GM12878 (cell line): ENCODE data around the gene MAGI2. TPM values are rescaled to one million over a fixed set of nuclear protein-coding genes. Genes with fewer than 3 reads are reported as not detected.

ENCODE experiments used
- ATAC-seq: fragments of 200-7000 bp; cut with Tn5 transposase; 3 replicates; pipeline ENCODE4 v1.9.1; 2020; ENCODE audit warnings: mild to moderate bottlenecking, moderate library complexity
- BruUV-seq: library from RNA; stranded (reverse); fragments of 400-500 nt; replicated peaks from 2 replicates; lab custom pipeline; 2021; lab: Mats Ljungman, UMichigan
- CTCF ChIA-PET: fragments of 300-600 bp; sonication (Branson Sonifier 250); formaldehyde crosslinking; extraction: SDS; loops from one replicate; lab custom pipeline; 2021; ENCODE audit warnings: inconsistent platforms; lab: Yijun Ruan, JAX
- POLR2A ChIA-PET: fragments of 350-600 bp; formaldehyde crosslinking; extraction: SDS; loops from one replicate; lab custom pipeline; 2021; ENCODE audit warnings: inconsistent platforms; lab: Charles Lee
- RAD21 ChIA-PET: fragments of 300-600 bp; sonication (Branson Sonifier 250); formaldehyde crosslinking; loops from one replicate; lab custom pipeline; 2023; ENCODE audit warnings: antibody characterized with exemption; ENCODE audit not compliant: unreplicated experiment; lab: Charles Lee
- SMC1A ChIA-PET: fragments of 300-600 bp; sonication (Branson Sonifier 250); formaldehyde crosslinking; loops from one replicate; lab custom pipeline; 2023; ENCODE audit not compliant: unreplicated experiment, uncharacterized antibody; lab: Charles Lee
- DNase-seq: peaks from one replicate; pipeline ENCODE4 v3.0.0-alpha.2; 2011; ENCODE audit warnings: low read depth, low spot score
- FAIRE-seq: peaks from 3 replicates; lab custom pipeline; 2011; peaks lifted over from hg19 to GRCh38; lab: Jason Lieb, UNC
- H2AFZ ChIP-seq: 2 replicates; pipeline ENCODE4 v1.6.0; 2011; ENCODE audit warnings: low read depth, low read length, control low read depth; ENCODE audit not compliant: control insufficient read depth
- H3K27ac ChIP-seq: 2 replicates; pipeline ENCODE4 v1.5.1; 2011; ENCODE audit warnings: control low read depth; ENCODE audit not compliant: control insufficient read depth, insufficient read depth
- H3K27me3 ChIP-seq, 2 experiments: replicated peaks in 1 of 2; 2 replicates each; pipeline versions ENCODE4 v1.6.0 to v1.6.1; 2011; ENCODE audit warnings: low read length in 1 of 2; ENCODE audit not compliant: control insufficient read depth in 2 of 2, insufficient read depth in 2 of 2
- H3K36me3 ChIP-seq, 2 experiments: 2 replicates each; pipeline ENCODE4 v1.5.1; 2011; ENCODE audit warnings: low read length in 1 of 2; ENCODE audit not compliant: control insufficient read depth in 2 of 2, insufficient read depth in 2 of 2
- H3K4me1 ChIP-seq: 2 replicates; pipeline ENCODE4 v1.6.1; 2011; ENCODE audit warnings: mild to moderate bottlenecking, low read length, moderate library complexity, mixed read lengths; ENCODE audit not compliant: control insufficient read depth, insufficient read depth
- H3K4me2 ChIP-seq: 2 replicates; pipeline ENCODE4 v1.6.0; 2011; ENCODE audit warnings: control low read depth; ENCODE audit not compliant: control insufficient read depth, insufficient read depth
- H3K4me3 ChIP-seq: fragments of 200-600 bp; sonication (generic); 2 replicates; pipeline ENCODE4 v1.5.1; 2016
- H3K79me2 ChIP-seq: 2 replicates; pipeline ENCODE4 v1.6.0; 2011; ENCODE audit warnings: low read length; ENCODE audit not compliant: control insufficient read depth, insufficient read depth
- H3K9ac ChIP-seq: 2 replicates; pipeline ENCODE4 v1.8.0; 2011; ENCODE audit warnings: low read length, control low read depth, mixed read lengths; ENCODE audit not compliant: control insufficient read depth, insufficient read depth
- H3K9me3 ChIP-seq: replicated peaks from 3 replicates; pipeline ENCODE4 v1.5.1; 2011; ENCODE audit warnings: mild to moderate bottlenecking, low read length; ENCODE audit not compliant: control insufficient read depth, insufficient read depth
- H4K20me1 ChIP-seq: 2 replicates; pipeline ENCODE4 v1.6.0; 2011; ENCODE audit not compliant: control insufficient read depth, insufficient read depth
- EGR1 ChIP-seq, 2 experiments: IDR thresholded peaks; 1 replicate in 1 of 2; 2 replicates in 1 of 2; pipeline ENCODE4 v1.6.1; 2011 to 2012; ENCODE audit warnings: low read depth in 2 of 2, low read length in 2 of 2, borderline replicate concordance in 1 of 2, mild to moderate bottlenecking in 1 of 2, moderate library complexity in 1 of 2
- IKZF2 ChIP-seq, 2 experiments: fragments of 450-650 bp; IDR thresholded peaks; 2 replicates each; pipeline ENCODE4 v1.6.1; 2017; ENCODE audit warnings: mild to moderate bottlenecking in 2 of 2, moderate library complexity in 2 of 2
- NR2C2 ChIP-seq: IDR thresholded peaks from 2 replicates; pipeline ENCODE4 v1.6.1; 2011; ENCODE audit warnings: borderline replicate concordance, low read depth; ENCODE audit not compliant: control insufficient read depth, insufficient read length
- RBBP5 ChIP-seq: fragments of 200-600 bp; sonication (generic); conservative IDR thresholded peaks from 2 replicates; pipeline ENCODE4 v1.6.1; 2016
- REST ChIP-seq: IDR thresholded peaks from 2 replicates; pipeline ENCODE4 v1.6.1; 2012; ENCODE audit warnings: mild to moderate bottlenecking, low read depth, low read length
- SUPT20H ChIP-seq: IDR thresholded peaks from 2 replicates; pipeline ENCODE4 v1.6.1; 2011; ENCODE audit warnings: low read depth, mild to moderate bottlenecking, low read length, moderate library complexity, borderline replicate concordance; ENCODE audit not compliant: control insufficient read depth
- WGBS: methylation state at CpG from one replicate; pipeline ENCODE4 v1.1.6; 2016; ENCODE audit warnings: low lambda C conversion rate; ENCODE audit not compliant: insufficient replicate concordance, insufficient coverage; ENCODE audit errors: missing lambda C conversion rate; 5-methylcytosine and 5-hydroxymethylcytosine counted together
- in situ Hi-C: fragments of 300-500 bp; cut with MboI; formaldehyde crosslinking; loops from 9 replicates; pipeline ENCODE4 v1.14.3; 2018; ENCODE audit warnings: mixed read lengths
- intact Hi-C: fragments of 100-400 bp; cut with micrococcal nuclease; formaldehyde crosslinking; loops from one replicate; pipeline ENCODE4 v1.14.2; 2022; ENCODE audit not compliant: unreplicated experiment
- polyA plus RNA-seq, 11 experiments: library from polyadenylated mRNA; depleted of rRNA in 4 of 11; unstranded in 6 of 11; stranded (reverse) in 5 of 11; fragments of >200 nt; fragmentation: Nextera tagmentation in 4 of 11; fragmentation: Illumina TruSeq in 1 of 11; extraction: Ambion mirVana in 4 of 11; extraction: Trizol in 1 of 11; gene quantifications; 1 replicate in 1 of 11; 2 replicates in 10 of 11; pipeline versions ENCODE4 v1.2.1 to v1.2.3, GENCODE V29; 2011 to 2016; ENCODE audit warnings: inconsistent platforms in 2 of 11, missing spikeins in 2 of 11, low read depth in 1 of 11
- total RNA-seq, 4 experiments: library from RNA; depleted of rRNA in 3 of 4; stranded (reverse); fragments of >200 nt in 3 of 4; fragmentation: Illumina TruSeq in 1 of 4; extraction: Trizol in 1 of 4; gene quantifications; 2 replicates each; pipeline versions ENCODE4 v1.2.1 to v1.2.3, GENCODE V29; 2013 to 2021
- TF ChIP-seq, protein P1 (sequence below): fragments of 450-650 bp; IDR thresholded peaks from 2 replicates; pipeline ENCODE4 v1.6.1; 2017; ENCODE audit warnings: mild to moderate bottlenecking

Gene MAGI2
- total and polyA plus RNA-seq, 10 of the 15 experiments (the other 5 are each of a cell fraction or from before 2014, with no cell fraction given), result 0.01 to 0.31 (median 0.05) TPM; not detected in 2

- TF ChIP-seq REST, result no peak
- TF ChIP-seq, protein P1, sequence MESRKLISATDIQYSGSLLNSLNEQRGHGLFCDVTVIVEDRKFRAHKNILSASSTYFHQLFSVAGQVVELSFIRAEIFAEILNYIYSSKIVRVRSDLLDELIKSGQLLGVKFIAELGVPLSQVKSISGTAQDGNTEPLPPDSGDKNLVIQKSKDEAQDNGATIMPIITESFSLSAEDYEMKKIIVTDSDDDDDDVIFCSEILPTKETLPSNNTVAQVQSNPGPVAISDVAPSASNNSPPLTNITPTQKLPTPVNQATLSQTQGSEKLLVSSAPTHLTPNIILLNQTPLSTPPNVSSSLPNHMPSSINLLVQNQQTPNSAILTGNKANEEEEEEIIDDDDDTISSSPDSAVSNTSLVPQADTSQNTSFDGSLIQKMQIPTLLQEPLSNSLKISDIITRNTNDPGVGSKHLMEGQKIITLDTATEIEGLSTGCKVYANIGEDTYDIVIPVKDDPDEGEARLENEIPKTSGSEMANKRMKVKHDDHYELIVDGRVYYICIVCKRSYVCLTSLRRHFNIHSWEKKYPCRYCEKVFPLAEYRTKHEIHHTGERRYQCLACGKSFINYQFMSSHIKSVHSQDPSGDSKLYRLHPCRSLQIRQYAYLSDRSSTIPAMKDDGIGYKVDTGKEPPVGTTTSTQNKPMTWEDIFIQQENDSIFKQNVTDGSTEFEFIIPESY, result no peak
- no peak for TF ChIP-seq EGR1 (IDR thresholded peaks at IDR 0.05; ENCODE audit: borderline replicate concordance in 1 of 2, low read depth in 2 of 2, low read length in 2 of 2)
- no peak for TF ChIP-seq IKZF2 (IDR thresholded peaks at IDR 0.05)
Measured at GRCh38 chr7:78406531-78406930, 1046.9 kb downstream of the MAGI2 start (continued).

DNA sequence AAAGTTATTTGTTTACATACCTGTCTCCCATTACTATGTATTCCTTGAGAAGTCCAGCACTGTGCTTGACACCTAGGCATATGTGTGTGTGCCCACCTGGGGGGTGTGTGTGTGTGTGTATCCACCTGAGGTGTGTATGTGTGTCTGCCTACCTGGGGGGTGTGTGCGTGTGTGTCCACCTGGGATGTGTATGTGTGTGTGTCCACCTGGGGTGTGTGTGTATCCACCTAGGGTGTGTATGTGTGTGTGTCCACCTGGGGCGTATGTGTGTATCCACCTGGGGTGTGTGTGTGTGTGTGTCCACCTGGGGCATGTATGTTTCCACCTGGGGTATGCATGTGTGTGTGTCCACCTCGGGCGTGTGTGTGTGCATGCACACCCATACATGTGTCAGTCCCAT, 1051.4 kb downstream of the MAGI2 start:
- intact Hi-C loops (no loop called here), in situ Hi-C loops (no loop called here)
- Histone ChIP-seq H3K27ac (no peak overlapping the region), H3K27me3 (no peaks in the 10 kb centered on the region; a peak in 1 of 4 replicates), H3K9me3 (no peaks in the 10 kb centered on the region), H3K9ac (no peak overlapping the region), H3K4me3 (no peak overlapping the region), H4K20me1 (no peaks in the 10 kb centered on the region), H2AFZ (no peak overlapping the region), H3K36me3 (no peaks in the 10 kb centered on the region), H3K79me2 (no peaks in the 10 kb centered on the region), H3K4me1 (no peaks in the 10 kb centered on the region), H3K4me2 (no peak overlapping the region)
- POLR2A ChIA-PET, result no interaction called here
- SMC1A ChIA-PET, result no interaction called here
- no TSS peak for BruUV-seq
- ATAC-seq (no peak), FAIRE-seq (no peak), DNase-seq (no peak)
- TF ChIP-seq RBBP5, result no peak
- peak; percentile 32 for TF ChIP-seq NR2C2
- no peak for TF ChIP-seq SUPT20H
- RAD21 ChIA-PET, result no interaction called here
- 56% methylated on average over 4 of the region's 4 CpGs for WGBS
- CTCF ChIA-PET, result no interaction called here
